Brain pericyte (primary cell): ENCODE data around the gene MAML1.

Source experiments
- DNase-seq: peaks from one replicate; pipeline ENCODE4 v3.0.0-alpha.2; 2012; ENCODE audit warnings: low read depth, low spot score

MAML1 gene

GRCh38 chr5:179822059-179822432 is 89.4 kb downstream of the MAML1 start:
- no peak for DNase-seq

GRCh38 chr5:179822444-179822990 is 89.9 kb downstream of the MAML1 start:
- DNase-seq: no peak

- no peak for DNase-seq
Observed at GRCh38 chr5:179823937-179824744, 91.5 kb downstream of the MAML1 start.

- no peak for DNase-seq
Observed at GRCh38 chr5:179824745-179825112, 92.1 kb downstream of the MAML1 start.

- no peak for DNase-seq
Observed at GRCh38 chr5:179825655-179826182, 93.1 kb downstream of the MAML1 start.
